SH-SY5Y (cell line): Measurements from ENCODE around the gene ARHGAP15.

Experiments used
- GATA2 ChIP-seq: IDR thresholded peaks from 2 replicates; pipeline ENCODE4 v1.6.1; 2011; ENCODE audit warnings: mild to moderate bottlenecking, low read depth, low read length
- GATA3 ChIP-seq: IDR thresholded peaks from 2 replicates; pipeline ENCODE4 v1.6.1; 2011; ENCODE audit warnings: low read depth, mild to moderate bottlenecking, low read length, moderate library complexity

ARHGAP15 gene

DNA sequence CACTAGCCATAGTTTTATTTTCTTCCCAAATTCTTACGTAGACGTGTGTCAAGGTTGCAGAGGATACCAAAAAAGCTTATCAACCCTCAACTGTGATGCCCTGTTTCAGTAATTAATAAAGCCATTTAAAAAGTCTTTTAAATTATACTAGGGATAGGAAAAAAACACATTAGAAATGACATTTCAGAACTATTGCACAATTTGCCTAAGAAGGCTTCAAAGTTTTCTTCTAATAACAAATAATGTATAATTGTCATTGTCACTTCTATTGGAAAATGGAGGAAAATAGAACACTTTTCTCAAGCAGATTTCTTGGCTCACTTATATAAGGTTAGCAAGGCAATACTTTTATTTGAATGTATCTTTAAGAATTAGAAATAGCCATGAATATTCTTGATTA is 253.8 kb downstream of the ARHGAP15 start:
- TF ChIP-seq GATA3: no peak
- no peak for TF ChIP-seq GATA2

DNA sequence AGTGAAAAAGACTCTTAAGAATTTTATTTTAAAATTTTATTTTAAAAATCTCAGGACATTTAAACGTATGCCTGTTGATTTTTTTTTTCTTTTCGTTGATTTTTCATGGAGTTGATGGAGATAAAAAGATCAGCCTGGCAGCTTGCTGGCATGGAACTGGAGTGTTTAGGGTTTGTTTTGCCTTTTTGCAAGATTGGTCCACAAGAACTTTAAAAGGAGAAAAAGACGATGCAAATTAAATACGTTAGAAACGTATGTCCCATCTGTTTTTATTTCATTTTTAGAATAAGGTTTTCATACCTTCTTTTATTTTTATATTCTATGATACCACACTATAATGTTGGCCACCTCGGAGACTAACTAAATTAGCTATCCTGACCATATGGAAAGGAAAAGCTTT is 254.9 kb downstream of the ARHGAP15 start:
- TF ChIP-seq GATA3: no peak
- TF ChIP-seq GATA2: no peak

DNA sequence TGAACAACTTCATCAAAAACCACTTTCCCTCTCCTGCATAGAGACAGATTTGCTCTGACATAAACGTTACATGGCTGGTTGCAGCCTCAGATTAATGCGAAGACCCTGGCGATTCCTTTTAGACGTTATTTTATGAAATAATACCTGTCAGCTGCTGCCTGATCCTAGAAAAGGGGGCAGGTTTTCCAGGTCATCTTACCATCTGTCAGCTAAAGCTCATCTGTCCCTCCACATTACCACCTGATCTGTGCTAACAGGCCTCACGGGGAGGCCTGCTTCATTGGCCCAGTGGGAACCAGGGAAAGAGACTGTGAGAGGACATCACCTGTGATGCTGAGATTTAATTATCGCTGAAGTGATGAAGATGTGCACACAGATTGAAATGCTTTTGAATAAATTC is 261.0 kb downstream of the ARHGAP15 start:
- TF ChIP-seq GATA3: no peak
- no peak for TF ChIP-seq GATA2

DNA sequence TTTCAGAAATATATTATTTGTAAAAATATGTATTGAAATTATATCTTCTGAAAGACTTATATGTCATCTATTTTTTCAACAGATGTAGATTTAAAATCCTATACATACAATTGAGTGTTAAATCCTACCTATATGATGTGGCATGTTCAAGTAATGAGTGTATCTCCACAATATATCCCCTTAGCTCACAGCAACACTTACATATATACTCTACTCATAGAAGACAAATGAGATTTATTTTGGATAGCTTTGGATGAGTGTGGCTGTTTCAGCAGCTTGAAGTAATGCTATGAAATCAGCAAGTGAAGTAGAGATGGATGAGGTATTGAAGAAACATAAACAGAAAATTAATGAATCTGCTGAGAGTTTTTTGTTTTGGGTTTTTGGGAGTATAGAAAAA is 263.1 kb downstream of the ARHGAP15 start:
- TF ChIP-seq GATA2: no peak

DNA sequence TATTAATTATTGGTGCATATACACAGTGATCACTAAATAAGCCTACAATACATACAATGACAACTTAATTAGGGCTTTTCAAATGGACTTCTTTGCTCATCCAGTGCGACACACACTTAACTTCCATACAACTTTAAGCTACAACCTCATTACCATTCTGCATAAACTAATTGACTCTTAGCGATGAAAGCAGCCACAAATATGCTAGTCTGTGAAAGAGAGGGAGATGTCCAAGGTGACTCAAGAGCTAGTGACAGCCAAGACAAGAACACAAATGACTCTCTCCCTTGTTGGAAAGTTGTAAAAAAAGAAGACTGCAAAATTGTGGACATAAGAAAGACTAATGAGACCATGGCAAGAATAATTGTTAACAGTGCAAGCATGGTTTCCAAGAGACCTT is 264.8 kb downstream of the ARHGAP15 start:
- TF ChIP-seq GATA2 (no peak), GATA3 (no peak)

DNA sequence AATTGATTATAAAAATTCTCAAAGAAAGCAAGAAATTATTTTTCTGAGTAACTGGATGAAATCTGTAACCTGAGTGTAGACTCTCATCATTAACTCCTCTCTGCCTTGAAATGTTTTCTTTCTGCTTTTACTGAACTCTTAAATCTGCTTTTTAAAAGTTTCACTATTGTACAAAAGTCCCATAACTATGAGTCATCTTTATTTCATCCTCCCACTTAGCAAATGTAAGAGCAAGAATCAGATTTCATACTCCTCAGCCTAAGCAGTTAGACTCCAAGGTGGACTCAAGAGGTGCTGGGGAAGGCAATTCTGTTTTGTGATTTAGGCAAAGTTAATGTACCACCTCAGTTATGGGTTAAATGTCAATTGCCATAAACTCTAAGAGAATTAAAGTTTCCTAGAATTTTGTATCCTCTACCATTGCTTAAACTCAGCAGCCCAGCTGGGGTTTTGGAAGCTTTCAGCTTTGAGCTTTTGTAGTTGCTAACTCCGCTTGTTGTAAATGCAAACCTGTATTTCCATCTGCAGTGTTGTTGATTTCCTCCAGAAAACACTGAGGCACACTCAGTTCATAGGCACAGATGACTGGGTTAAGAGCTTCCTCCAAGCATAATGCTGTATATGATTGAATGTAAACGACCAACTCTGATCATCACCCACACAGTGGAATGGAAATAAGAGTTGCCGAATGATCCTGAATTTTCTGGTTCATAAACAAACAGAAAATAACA is 268.8 kb downstream of the ARHGAP15 start:
- TF ChIP-seq GATA2 (no peak), GATA3 (no peak)

DNA sequence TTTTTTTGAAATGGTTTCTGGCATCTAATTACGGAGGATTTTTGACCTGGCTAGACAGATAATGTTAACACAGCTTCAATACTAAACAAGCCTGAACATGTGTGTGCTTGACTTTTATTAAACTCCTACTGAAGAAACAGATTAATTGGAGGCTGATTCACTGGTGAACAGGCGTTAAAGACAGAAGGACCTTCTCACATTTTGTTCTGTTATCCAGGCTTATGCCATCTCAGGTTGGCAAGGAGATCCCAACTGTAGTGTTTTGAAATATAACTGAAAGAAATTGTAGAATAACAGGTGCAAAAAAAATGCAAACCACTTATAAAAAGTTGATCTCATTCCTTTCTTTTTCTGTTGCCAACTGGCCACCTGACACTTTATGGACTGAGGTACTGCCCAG is 269.6 kb downstream of the ARHGAP15 start:
- no peak for TF ChIP-seq GATA2
- TF ChIP-seq GATA3: no peak

DNA sequence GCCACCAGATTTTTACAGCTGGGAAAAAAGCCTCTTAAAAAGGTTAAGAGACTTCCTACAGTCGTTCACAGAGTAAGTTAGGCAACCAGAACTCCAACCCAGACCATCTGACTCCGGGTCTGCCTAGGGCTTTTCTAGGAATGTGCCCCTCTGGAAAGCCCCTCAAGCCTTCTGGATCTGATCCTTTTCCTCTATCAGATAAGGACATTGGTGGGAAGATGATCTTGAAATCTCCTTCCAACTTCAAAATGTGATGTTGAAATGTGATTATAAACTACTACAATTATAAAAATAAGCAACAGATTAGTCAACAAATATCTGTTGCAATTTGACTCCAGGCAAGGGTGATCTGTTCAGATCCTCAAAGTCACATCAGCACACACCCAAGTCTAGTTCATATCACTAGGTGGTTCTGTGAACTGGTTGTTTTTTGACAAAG is 270.4 kb downstream of the ARHGAP15 start:
- TF ChIP-seq GATA2 (no peak), GATA3 (no peak)

DNA sequence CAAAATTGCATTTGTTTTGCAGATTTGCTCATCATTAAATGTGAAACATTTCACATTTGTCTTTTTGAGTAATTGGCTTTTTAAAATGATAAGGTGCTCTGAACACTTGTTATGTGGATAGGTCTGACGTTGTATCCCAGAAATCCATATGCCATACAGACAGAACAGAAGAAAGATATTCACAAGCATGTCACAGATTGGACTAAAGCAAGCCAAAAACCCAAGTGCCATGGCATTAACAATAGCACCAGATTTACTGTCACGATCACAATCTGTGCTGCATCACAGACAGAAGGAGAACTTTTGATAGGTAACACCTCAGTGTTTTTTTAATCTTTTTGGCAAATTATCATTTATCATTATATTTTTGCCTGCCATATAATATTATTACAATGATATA is 272.6 kb downstream of the ARHGAP15 start:
- TF ChIP-seq GATA2 (no peak), GATA3 (no peak)

DNA sequence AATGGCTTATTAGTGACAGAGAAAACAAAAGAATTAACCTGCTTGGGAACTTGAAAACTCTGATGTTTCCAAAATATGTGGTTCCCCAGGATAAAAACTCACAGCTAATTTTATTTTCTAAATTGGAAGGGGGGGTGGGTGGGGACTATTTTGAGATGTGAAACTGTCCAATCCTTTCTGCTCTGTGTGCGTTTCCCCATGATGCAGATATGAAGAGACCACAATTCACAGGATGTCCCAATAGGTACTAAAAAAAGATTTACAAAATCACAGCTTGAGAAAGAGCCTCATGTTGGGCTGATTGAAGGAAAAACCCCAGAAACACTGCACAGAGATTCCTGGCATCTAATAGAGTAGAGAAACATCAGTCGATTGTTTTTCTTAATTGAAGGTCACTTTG is 273.2 kb downstream of the ARHGAP15 start:
- TF ChIP-seq GATA2: no peak

DNA sequence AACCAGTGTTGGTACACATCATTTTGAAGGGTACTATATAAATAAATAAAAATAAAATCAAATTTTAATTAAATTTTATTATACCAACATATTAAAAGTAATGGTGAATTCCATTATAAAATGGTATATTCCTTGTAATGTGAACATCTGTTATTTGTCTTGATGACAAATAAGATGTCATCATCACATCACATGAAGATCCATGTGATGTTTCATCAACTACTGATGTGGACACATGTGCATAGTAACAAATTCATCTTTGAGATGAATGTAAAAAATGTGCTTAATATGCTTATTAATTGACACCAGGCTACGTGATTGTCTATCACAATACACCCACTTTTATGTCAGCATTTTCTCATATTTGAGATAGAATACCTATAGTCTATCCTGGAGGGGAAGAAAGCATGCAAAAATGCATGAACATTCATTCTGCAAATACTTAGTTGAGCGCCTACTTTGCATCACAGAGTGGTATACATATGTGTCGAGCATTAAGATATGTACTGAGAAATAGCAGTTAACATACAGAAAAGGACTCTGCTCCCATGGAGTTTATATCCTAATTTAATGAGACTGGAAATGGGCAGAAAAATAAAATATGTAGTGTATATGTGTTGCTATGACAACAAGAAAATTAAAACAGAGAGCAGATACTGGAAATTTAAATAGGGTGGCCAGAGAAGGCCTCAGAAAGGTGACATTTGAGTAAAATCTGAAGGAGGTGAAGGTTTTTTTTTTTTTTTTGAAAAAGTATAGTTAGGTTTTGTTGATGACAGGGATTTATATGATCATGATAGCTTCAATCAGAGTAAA is 281.1 kb downstream of the ARHGAP15 start:
- TF ChIP-seq GATA2 (no peak), GATA3 (no peak)

DNA sequence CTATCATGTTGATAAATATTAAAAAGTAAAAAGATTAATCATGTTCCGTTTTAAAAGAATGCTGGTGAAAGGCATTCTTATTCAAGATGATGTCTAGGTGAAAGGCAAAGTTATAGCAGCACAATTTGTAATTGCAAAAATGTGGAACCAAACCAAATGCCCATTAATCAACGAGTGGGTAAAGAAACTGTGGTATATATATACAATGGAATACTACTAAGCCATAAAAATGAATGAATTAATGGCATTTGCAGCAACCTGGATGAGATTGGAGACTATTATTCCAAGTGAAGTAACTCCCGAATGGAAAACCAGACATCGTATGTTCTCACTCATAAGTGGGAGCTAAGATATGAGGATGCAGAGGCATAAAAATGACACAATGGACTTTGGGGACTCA is 286.4 kb downstream of the ARHGAP15 start:
- TF ChIP-seq GATA2: no peak
- no peak for TF ChIP-seq GATA3

DNA sequence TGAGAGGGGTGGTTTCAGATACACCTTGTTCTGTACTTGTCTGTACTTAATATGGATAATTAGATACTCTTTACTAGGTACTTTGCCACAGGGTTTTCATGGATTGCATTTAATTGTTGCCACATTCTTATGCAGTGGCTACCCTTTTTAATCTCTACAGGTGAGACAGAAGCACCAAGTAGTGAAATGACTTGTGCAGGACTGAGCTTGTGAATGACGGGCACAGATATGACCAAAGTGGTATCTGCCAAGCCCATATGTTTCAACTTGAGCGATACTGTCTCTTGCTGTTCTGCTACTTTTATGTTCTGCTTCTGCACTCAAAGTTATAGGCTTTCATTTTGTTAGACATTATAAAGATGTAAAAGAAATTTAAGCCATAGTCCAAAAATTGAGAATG is 288.2 kb downstream of the ARHGAP15 start:
- TF ChIP-seq GATA3 (no peak), GATA2 (no peak)

DNA sequence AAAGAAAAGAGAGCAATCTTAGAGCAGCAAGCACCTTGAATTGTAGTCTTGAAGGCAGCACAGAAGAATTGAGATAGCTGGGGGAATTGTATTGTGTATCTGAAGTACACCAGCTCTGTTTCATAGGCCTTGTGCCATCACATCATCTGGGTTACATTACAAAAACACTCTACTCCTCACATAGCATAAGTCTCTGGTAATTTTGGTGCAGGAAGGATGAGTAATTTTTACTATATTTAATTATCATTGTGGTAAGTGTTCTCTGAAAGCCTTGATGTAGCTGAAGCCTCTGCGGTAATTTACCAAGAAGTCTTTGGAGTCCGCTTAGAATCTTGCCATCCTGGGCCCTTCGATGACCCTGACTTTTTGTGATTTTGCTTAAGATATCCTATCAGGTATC is 291.1 kb downstream of the ARHGAP15 start:
- no peak for TF ChIP-seq GATA2
- no peak for TF ChIP-seq GATA3

DNA sequence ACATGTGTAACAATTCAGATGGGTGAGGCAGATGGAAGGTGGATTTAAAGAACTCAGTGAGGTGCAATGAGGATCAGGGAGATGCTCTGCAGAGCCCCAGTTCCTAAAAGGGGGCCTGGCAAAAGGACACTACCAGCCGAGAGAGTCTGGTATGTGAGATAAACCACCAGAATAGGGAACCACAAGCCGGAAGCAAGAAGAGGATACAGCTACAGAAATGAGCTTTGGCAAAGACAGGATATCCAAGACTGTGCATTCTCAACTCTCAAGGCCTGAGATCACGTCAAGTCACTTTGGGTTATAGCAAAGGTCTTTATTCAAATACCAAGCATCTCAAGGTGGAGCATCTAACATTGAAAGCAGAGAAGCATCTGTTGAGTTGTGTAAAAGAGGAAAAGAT is 293.5 kb downstream of the ARHGAP15 start:
- TF ChIP-seq GATA3 (no peak), GATA2 (no peak)
